GM18499 (cell line): ENCODE data around the gene UGT1A6.
"Not testable (repeated sequence)": the region's sequence is repeated elsewhere in the genome, so short reads cannot be mapped to it uniquely, and the experiment has no call there.

Experiments
- ATAC-seq: cut with Tn5 transposase; IDR thresholded peaks from one replicate; pipeline ENCODE4 v1.9.1; 2021; ENCODE audit warnings: moderate number of reproducible peaks; ENCODE audit not compliant: insufficient read depth, unreplicated experiment

UGT1A6 gene

GRCh38 chr2:233692648-233693047 is at the start of gene UGT1A6:
Gene UGT1A6 (plus strand): TSS chr2:233692890. CDS start chr2:233693005, 115 bp downstream.
- no peak for ATAC-seq

GRCh38 chr2:233643128-233643527 is 49.6 kb upstream of the UGT1A6 start:
- no peak for ATAC-seq

- not testable (repeated sequence) for ATAC-seq
Observed at GRCh38 chr2:233646033-233646432, 46.7 kb upstream of the UGT1A6 start.

DNA sequence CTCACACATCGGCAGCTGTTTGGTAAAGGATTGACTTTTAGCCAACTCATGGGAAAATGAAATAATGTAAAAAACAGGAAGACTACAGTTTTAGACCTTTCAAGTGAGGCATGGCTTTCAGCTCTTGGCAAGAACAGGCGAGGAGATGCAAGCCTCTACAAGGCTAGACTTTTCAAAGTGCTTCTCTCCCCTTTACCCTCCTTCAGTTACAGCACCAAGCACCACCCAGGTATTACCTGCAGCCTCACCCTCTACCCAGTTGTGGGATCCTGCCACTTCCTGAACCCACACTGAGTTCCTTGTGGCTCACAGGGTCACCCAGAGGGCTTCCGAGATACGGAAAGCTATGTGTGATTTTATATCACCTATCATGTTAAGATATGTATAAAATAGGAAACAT is 41.7 kb upstream of the UGT1A6 start:
- ATAC-seq: no peak

DNA sequence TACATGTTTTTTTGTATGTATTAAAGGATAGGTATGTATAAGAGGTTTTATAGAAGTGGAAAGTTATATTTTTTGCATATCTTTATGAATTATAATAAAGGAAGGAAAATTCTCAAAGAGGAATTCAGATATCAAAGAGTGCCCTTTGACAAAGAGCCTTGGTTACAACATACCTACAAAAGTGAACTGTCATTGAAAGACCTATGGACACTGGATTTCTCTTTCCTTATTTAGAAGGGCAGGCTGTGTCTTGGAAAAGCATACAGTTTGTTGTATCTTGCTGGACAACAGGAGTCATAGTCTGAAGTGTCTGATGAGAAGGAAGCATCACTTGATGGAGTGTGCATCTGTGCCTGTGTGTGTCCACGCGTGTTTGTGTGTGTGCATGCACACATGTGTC is 41.3 kb upstream of the UGT1A6 start:
- ATAC-seq: no peak

- ATAC-seq: no peak
Observed at GRCh38 chr2:233654501-233654900, 38.2 kb upstream of the UGT1A6 start.

- no peak for ATAC-seq
Observed at GRCh38 chr2:233655043-233655442, 37.6 kb upstream of the UGT1A6 start.

DNA sequence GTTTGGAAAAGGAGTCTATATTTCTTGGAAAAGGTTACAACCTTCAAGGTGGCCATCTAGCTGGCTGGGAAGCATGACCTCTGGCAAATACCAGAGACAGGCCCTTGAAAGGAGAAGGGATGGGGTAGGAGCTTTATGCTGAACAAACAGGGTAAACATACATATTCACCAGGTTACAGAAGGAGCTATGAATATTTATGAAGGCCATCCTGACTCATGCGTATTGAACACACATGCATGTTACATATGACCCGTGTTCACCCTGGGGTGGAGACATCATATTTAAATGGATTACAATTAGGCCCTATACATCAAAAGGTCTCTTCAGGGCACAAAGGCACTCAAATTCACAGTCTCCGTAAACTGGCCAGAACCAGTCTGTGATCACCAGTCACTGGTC is 36.7 kb upstream of the UGT1A6 start:
- ATAC-seq: not testable (repeated sequence)

- ATAC-seq: no peak
Observed at GRCh38 chr2:233656443-233656842, 36.2 kb upstream of the UGT1A6 start.

DNA sequence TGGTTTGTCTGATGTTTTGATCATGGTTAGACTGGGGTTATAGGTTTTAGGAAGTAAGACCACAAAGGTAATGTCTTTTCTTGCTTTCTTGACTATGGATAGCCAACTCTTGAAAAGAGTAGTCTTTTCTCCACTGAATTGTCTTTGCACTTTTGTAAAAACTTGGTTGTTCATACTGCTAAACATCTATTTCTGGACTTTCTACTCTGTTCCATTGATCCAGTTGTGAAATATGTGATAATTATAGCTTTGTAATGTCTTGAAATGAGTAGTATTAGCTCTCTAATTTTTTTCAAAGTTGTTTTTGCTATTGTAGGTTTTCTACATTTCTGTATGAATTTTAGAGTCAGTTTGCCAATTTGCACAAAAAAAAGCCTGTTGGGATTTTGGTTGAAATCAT is 34.1 kb upstream of the UGT1A6 start:
- ATAC-seq: no peak

- ATAC-seq: no peak
Observed at GRCh38 chr2:233663911-233664310, 28.8 kb upstream of the UGT1A6 start.

GRCh38 chr2:233668605-233669260 is 24.0 kb upstream of the UGT1A6 start:
- no peak for ATAC-seq

DNA sequence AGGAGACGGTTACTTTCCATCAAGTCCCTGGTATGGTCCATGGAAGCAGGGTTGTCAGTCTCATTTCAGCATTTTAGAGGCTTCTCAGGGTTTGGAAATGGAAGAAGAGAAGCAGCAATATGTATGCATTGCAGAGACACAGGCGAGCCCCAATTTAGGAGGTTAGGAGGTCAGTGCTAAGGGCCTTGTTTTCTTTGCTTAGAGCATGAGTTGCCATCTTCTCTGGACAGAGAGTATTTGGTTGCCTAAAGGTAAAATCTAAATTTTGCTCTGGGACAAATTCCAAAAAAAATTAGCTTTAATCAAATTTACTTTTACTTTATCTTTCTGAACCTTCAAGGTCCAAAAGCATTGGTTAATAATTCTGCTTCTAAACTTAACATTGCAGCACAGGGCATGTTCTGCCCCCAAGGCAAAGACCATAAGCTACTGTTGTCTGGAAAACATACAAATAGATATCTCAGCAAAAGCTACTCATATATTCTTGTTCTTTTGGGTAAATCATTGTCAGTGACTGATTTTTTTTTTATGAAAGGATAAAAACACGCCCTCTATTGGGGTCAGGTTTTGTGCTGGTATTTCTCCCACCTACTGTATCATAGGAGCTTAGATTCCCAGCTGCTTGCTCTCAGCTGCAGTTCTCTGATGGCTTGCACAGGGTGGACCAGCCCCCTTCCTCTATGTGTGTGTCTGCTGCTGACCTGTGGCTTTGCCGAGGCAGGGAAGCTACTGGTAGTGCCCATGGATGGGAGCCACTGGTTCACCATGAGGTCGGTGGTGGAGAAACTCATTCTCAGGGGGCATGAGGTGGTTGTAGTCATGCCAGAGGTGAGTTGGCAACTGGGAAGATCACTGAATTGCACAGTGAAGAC is 21.2 kb upstream of the UGT1A6 start, which contains the start of gene UGT1A9:
TSS of gene UGT1A9 (plus strand) at position 609 of the 872 bp plus-strand sequence. CDS start at position 646, 37 bp downstream.
- ATAC-seq: no peak

DNA sequence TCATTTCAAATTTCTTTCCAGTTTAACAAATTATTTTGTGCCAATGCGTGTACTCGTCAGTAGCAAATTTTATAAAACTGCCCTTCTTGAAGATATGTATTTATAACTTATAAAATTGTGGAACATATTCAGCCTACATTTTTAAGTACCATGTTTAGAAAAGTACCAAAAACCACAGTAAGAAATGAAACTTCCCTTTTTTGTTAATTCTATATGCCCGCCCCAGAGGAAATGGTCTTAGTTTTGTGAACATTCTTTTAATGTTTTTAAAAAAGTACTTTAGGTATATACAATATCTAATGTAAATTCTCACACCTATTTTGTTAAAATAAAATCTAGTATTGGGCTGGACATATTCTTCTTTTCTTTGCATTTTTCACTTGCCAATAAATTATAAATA is 19.8 kb upstream of the UGT1A6 start:
- no peak for ATAC-seq

GRCh38 chr2:233673896-233674295 is 18.8 kb upstream of the UGT1A6 start:
- ATAC-seq: no peak

- ATAC-seq: no peak
Observed at GRCh38 chr2:233674314-233674713, 18.4 kb upstream of the UGT1A6 start.

DNA sequence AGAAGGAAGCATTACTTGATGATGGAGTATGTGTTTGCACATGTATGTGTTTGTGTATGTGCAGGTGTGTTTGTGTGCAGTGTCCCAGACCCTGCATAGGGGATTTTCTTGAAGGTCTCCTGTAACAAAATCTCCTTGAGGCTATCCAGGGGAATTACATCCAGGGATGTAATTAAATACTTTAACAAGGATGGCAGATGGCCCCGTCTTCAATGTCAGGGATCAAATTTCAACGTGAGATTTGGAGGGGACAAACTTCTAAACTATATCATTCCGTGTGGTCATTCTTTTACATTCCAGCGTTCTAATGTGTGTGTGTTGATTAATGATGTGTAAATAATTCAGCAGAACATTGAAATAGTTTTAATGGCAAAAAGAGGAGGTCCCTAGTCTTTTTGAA is 17.7 kb upstream of the UGT1A6 start:
- ATAC-seq: no peak

DNA sequence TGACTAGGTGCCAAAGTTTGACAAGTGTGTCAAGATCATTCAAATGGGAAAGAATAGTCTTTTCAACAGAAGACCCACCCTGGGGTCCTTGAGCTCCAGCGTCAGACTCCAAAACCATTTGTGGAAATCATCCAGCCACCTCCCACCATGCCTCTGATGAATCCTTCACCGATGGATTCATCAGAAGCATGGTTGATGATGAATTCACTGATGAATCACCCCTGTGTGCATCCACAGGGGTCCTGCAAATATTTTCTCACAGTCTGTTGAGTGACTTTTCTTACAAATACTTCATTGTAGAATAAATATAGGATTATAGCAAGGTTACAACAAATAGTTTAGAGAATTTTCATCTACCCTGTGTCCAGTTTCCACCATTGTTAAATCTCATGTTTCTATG is 16.6 kb upstream of the UGT1A6 start:
- no peak for ATAC-seq

DNA sequence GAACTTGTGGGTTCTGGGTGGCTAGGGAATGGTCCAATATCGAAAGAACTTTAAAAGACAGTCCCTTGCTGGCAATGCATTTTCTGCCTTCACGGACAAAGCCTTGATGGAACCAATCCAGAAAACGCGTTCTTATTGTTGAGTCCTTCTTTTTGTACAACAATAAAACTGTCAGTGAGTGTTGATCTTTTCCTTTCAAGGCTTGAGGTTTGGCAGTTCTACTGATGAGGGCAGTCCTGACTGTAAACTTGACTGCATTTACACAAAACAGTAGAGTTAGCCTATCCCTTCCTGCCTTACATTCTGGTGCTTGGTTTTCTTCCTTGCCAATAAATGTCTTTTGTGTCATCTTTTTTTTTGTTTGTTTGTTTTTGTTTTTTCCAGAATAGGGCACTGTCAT is 13.5 kb upstream of the UGT1A6 start:
- no peak for ATAC-seq

GRCh38 chr2:233680361-233681045 is 12.2 kb upstream of the UGT1A6 start:
- ATAC-seq: no peak

DNA sequence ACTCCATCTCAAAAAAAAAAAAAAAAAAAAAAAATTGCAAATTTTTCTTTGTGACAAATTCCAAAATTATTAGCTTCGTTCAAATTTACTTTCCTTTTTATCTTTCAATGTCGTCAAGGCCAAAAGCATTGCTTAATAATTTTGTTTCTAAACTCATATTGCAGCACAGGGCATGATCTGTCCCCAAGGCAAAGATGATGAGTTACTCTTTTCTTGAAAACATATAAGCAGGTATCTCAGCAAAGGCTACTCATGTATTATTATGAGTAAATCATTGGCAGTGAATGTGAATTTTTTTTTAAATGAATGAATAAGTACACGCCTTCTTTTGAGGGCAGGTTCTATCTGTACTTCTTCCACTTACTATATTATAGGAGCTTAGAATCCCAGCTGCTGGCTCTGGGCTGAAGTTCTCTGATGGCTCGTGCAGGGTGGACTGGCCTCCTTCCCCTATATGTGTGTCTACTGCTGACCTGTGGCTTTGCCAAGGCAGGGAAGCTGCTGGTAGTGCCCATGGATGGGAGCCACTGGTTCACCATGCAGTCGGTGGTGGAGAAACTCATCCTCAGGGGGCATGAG is 11.1 kb upstream of the UGT1A6 start, which contains the start of gene UGT1A7:
TSS of gene UGT1A7 (plus strand) at position 381 of the 579 bp plus-strand sequence. CDS start at position 418, 37 bp downstream.
- no peak for ATAC-seq
